ENCODE results near the gene PNPLA3.
"Not testable (repeated sequence)": the region's sequence is repeated elsewhere in the genome, so short reads cannot be mapped to it uniquely, and the experiment has no call there.

Gene PNPLA3

GRCh38 chr22:43903033-43903432 is 20.6 kb upstream of the PNPLA3 start:
- not testable (repeated sequence) for H3K4ac ChIP-seq (ENCODE audit: low read depth, low read length); H3K4me2 ChIP-seq (ENCODE audit: low read length); H3K18ac ChIP-seq (ENCODE audit: low read length); H3K4me1 ChIP-seq (ENCODE audit: control insufficient read depth in 1 of 2, insufficient read depth in 2 of 2, low read length in 2 of 2); H3K4me3 ChIP-seq (ENCODE audit: low read depth, low read length); H3K27me3 ChIP-seq (ENCODE audit: insufficient read depth, low read length); H3K79me1 ChIP-seq (ENCODE audit: low read length); H3K9me3 ChIP-seq (ENCODE audit: insufficient read depth, low read depth, low read length); H3K79me2 ChIP-seq (ENCODE audit: control insufficient read depth, insufficient read depth, low read length, poor library complexity); H2BK5ac ChIP-seq (ENCODE audit: low read depth, low read length, poor library complexity); H2AK5ac ChIP-seq (ENCODE audit: low read length); H3K27ac ChIP-seq (ENCODE audit: low read depth, low read length); H3K23ac ChIP-seq (ENCODE audit: low read length); H3K14ac ChIP-seq (ENCODE audit: low read length); H2BK12ac ChIP-seq (ENCODE audit: low read length); H2BK120ac ChIP-seq (ENCODE audit: insufficient read depth, low read length, poor library complexity); H4K8ac ChIP-seq (ENCODE audit: low read depth, low read length); H3K9ac ChIP-seq (ENCODE audit: low read length); H3K36me3 ChIP-seq (ENCODE audit: control insufficient read depth in 1 of 2, insufficient read depth in 2 of 2, low read length in 2 of 2); H4K91ac ChIP-seq (ENCODE audit: low read depth, low read length); H2AFZ ChIP-seq (ENCODE audit: insufficient read depth, low read length, poor library complexity); DNase-seq; H4K12ac ChIP-seq (ENCODE audit: low read depth, low read length)
- WGBS (ENCODE audit: extremely low coverage, insufficient coverage, insufficient read length) = no CpG with 5 or more reads among the region's 12 CpGs

- H3K4me2 ChIP-seq (ENCODE audit: low read length); H3K23ac ChIP-seq (ENCODE audit: low read length); H3K18ac ChIP-seq (ENCODE audit: low read length); H4K8ac ChIP-seq (ENCODE audit: low read depth, low read length); H3K4me1 ChIP-seq (ENCODE audit: control insufficient read depth in 1 of 2, insufficient read depth in 2 of 2, low read length in 2 of 2); H4K12ac ChIP-seq (ENCODE audit: low read depth, low read length); H2AFZ ChIP-seq (ENCODE audit: insufficient read depth, low read length, poor library complexity); H3K27ac ChIP-seq (ENCODE audit: low read depth, low read length); H3K79me2 ChIP-seq (ENCODE audit: control insufficient read depth, insufficient read depth, low read length, poor library complexity); H2BK120ac ChIP-seq (ENCODE audit: insufficient read depth, low read length, poor library complexity); H4K91ac ChIP-seq (ENCODE audit: low read depth, low read length); DNase-seq; H2BK5ac ChIP-seq (ENCODE audit: low read depth, low read length, poor library complexity); H3K36me3 ChIP-seq (ENCODE audit: control insufficient read depth in 1 of 2, insufficient read depth in 2 of 2, low read length in 2 of 2); H3K79me1 ChIP-seq (ENCODE audit: low read length); H3K14ac ChIP-seq (ENCODE audit: low read length); H3K27me3 ChIP-seq (ENCODE audit: insufficient read depth, low read length); H3K4ac ChIP-seq (ENCODE audit: low read depth, low read length); H2BK12ac ChIP-seq (ENCODE audit: low read length); H3K4me3 ChIP-seq (ENCODE audit: low read depth, low read length); H3K9me3 ChIP-seq (ENCODE audit: insufficient read depth, low read depth, low read length); H3K9ac ChIP-seq (ENCODE audit: low read length); H2AK5ac ChIP-seq (ENCODE audit: low read length): not testable (repeated sequence)
- no CpG with 5 or more reads among the region's 12 CpGs for WGBS (ENCODE audit: extremely low coverage, insufficient coverage, insufficient read length)
Observed at GRCh38 chr22:43904412-43904811, 19.2 kb upstream of the PNPLA3 start.

DNA sequence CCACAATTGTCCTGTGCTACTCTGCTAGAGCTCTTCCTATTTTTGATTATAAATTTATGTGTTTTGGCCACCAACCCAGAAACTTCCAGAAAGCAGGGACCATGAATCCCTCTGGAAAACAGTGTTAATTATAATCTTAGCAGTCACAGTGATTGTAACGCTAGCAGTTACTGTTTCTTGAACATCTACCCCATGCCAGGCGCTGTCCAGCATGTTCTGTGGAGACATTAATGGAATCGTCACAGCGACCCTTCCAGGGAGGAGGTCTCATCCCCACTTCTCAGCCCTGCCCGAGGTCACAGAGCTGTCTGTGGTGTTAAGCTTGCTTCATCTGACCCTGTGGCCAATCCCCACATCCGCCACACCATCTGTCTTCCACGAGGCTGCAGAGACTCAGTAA is 17.9 kb upstream of the PNPLA3 start:
- Histone ChIP-seq H3K36me3 (ENCODE audit: control insufficient read depth in 1 of 2, insufficient read depth in 2 of 2, low read length in 2 of 2) (no peaks in the 10 kb centered on the region), H2BK120ac (ENCODE audit: insufficient read depth, low read length, poor library complexity) (no peak overlapping the region), H2BK12ac (ENCODE audit: low read length) (no peak overlapping the region), H3K4me2 (ENCODE audit: low read length) (no peak overlapping the region), H4K12ac (ENCODE audit: low read depth, low read length) (no peak overlapping the region), H2AK5ac (ENCODE audit: low read length) (no peak overlapping the region), H3K9ac (ENCODE audit: low read length) (no peak overlapping the region), H3K9me3 (ENCODE audit: insufficient read depth, low read depth, low read length) (peaks cover 3% of the 10 kb centered on the region), H4K8ac (ENCODE audit: low read depth, low read length) (no peak overlapping the region), H3K4me1 (ENCODE audit: control insufficient read depth in 1 of 2, insufficient read depth in 2 of 2, low read length in 2 of 2) (no peaks in the 10 kb centered on the region), H4K91ac (ENCODE audit: low read depth, low read length) (no peak overlapping the region), H3K18ac (ENCODE audit: low read length) (no peak overlapping the region), H2AFZ (ENCODE audit: insufficient read depth, low read length, poor library complexity) (no peak overlapping the region), H3K4ac (ENCODE audit: low read depth, low read length) (no peak overlapping the region), H3K27me3 (ENCODE audit: insufficient read depth, low read length) (no peaks in the 10 kb centered on the region), H2BK5ac (ENCODE audit: low read depth, low read length, poor library complexity) (no peak overlapping the region), H3K4me3 (ENCODE audit: low read depth, low read length) (no peak overlapping the region), H3K79me1 (ENCODE audit: low read length) (no peaks in the 10 kb centered on the region), H3K14ac (ENCODE audit: low read length) (no peak overlapping the region), H3K27ac (ENCODE audit: low read depth, low read length) (no peak overlapping the region), H3K79me2 (ENCODE audit: control insufficient read depth, insufficient read depth, low read length, poor library complexity) (peaks cover 1% of the 10 kb centered on the region), H3K23ac (ENCODE audit: low read length) (no peak overlapping the region)
- no CpG with 5 or more reads among the region's 7 CpGs for WGBS (ENCODE audit: extremely low coverage, insufficient coverage, insufficient read length)
- DNase-seq = no peak

GRCh38 chr22:43909708-43910107 is 13.9 kb upstream of the PNPLA3 start:
- no peak overlapping the region for H2BK120ac ChIP-seq (ENCODE audit: insufficient read depth, low read length, poor library complexity)
- peaks cover 7 to 10% of the 10 kb centered on the region in 2 experiments for H3K4me1 ChIP-seq (ENCODE audit: control insufficient read depth in 1 of 2, insufficient read depth in 2 of 2, low read length in 2 of 2)
- H2AFZ ChIP-seq (ENCODE audit: insufficient read depth, low read length, poor library complexity) = no peak overlapping the region
- H2BK5ac ChIP-seq (ENCODE audit: low read depth, low read length, poor library complexity) = no peak overlapping the region
- H3K79me1 ChIP-seq (ENCODE audit: low read length) = no peaks in the 10 kb centered on the region
- H3K79me2 ChIP-seq (ENCODE audit: control insufficient read depth, insufficient read depth, low read length, poor library complexity) = no peaks in the 10 kb centered on the region
- no peak overlapping the region for H3K9ac ChIP-seq (ENCODE audit: low read length)
- no peak overlapping the region for H3K4me3 ChIP-seq (ENCODE audit: low read depth, low read length)
- no peak overlapping the region for H3K18ac ChIP-seq (ENCODE audit: low read length)
- no peak overlapping the region for H3K14ac ChIP-seq (ENCODE audit: low read length)
- H3K27me3 ChIP-seq (ENCODE audit: insufficient read depth, low read length) = no peaks in the 10 kb centered on the region
- H3K27ac ChIP-seq (ENCODE audit: low read depth, low read length) = no peak overlapping the region
- no peak overlapping the region for H3K4ac ChIP-seq (ENCODE audit: low read depth, low read length)
- H3K36me3 ChIP-seq (ENCODE audit: control insufficient read depth in 1 of 2, insufficient read depth in 2 of 2, low read length in 2 of 2) = no peaks in the 10 kb centered on the region
- H2AK5ac ChIP-seq (ENCODE audit: low read length) = no peak overlapping the region
- no peak overlapping the region for H3K4me2 ChIP-seq (ENCODE audit: low read length)
- peaks cover 3% of the 10 kb centered on the region for H3K9me3 ChIP-seq (ENCODE audit: insufficient read depth, low read depth, low read length)
- no peak overlapping the region for H3K23ac ChIP-seq (ENCODE audit: low read length)
- H2BK12ac ChIP-seq (ENCODE audit: low read length) = no peak overlapping the region
- no peak overlapping the region for H4K8ac ChIP-seq (ENCODE audit: low read depth, low read length)
- no peak overlapping the region for H4K91ac ChIP-seq (ENCODE audit: low read depth, low read length)
- DNase-seq = no peak
- no CpG with 5 or more reads among the region's 1 CpG for WGBS (ENCODE audit: extremely low coverage, insufficient coverage, insufficient read length)
- no peak overlapping the region for H4K12ac ChIP-seq (ENCODE audit: low read depth, low read length)
